ENCODE measurements around the gene IMPDH2.

Gene IMPDH2

DNA sequence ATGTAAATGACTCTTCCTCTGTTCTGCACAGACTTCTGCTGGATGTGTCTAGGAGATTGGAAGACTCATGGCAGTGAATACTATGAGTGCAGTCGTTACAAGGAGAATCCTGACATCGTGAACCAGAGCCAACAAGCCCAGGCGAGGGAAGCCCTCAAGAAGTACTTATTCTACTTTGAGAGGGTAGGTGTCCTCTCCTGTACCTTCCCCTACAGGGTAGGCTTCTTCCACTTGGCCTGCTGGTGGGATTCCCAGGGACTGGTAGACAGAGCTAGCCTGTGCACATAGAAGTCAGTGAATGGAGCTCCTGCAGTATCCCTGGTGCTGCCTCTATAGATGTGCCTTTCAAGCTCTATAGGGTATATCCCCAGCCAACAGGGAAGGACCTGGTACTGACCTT, 49.7 kb downstream of the IMPDH2 start:
- Mint-ChIP-seq H3K4me3 (no peak overlapping the region), H3K36me3 (ENCODE audit: insufficient read depth) (peaks cover 67% of the 10 kb centered on the region), H3K27me3 (no peaks in the 10 kb centered on the region), H3K4me1 (no peaks in the 10 kb centered on the region), H3K27ac (ENCODE audit: low read depth) (no peak overlapping the region), H3K9me3 (no peaks in the 10 kb centered on the region)
- ATAC-seq (replicated peaks; ENCODE audit: extremely low read depth, poor library complexity, severe bottlenecking) = no peak
- DNase-seq (ENCODE audit: low spot score in 2 of 2) = no peak

Data from central memory CD8-positive, alpha-beta T cell (primary cell).